ENCODE data around the gene TOMM70.
A peak's percentile ranks its signal among the peaks of the same experiment; 100 is the strongest.
"Not testable (repeated sequence)": the region's sequence is repeated elsewhere in the genome, so short reads cannot be mapped to it uniquely, and the experiment has no call there.

The TOMM70 gene

GRCh38 chr3:100351770-100352169 is 49.1 kb downstream of the TOMM70 start:
- H3K27me3 ChIP-seq (ENCODE audit: control insufficient read depth in 2 of 2, insufficient read depth in 2 of 2, low read length in 2 of 2); H3K4me1 ChIP-seq (ENCODE audit: control insufficient read depth in 2 of 2, insufficient read depth in 2 of 2, low read length in 2 of 2); H3K4me3 ChIP-seq (ENCODE audit: low read length in 2 of 2); H3K9ac ChIP-seq (ENCODE audit: low read depth in 1 of 2, low read length in 2 of 2); H3K27ac ChIP-seq (ENCODE audit: low read depth in 2 of 2, low read length in 2 of 2); H3K9me3 ChIP-seq (ENCODE audit: control insufficient read depth in 2 of 2, low read length in 2 of 2): not testable (repeated sequence)
- H3K36me3 ChIP-seq (ENCODE audit: control insufficient read depth in 2 of 2, insufficient read depth in 2 of 2, low read length in 2 of 2), result peaks cover 41 to 50% of the 10 kb centered on the region in 2 donors

- Histone ChIP-seq H3K36me3 (ENCODE audit: control insufficient read depth in 2 of 2, insufficient read depth in 2 of 2, low read length in 2 of 2) (peaks cover 45 to 51% of the 10 kb centered on the region in 2 donors), H3K27me3 (ENCODE audit: control insufficient read depth in 2 of 2, insufficient read depth in 2 of 2, low read length in 2 of 2) (no peaks in the 10 kb centered on the region), H3K9ac (ENCODE audit: low read depth in 1 of 2, low read length in 2 of 2) (no peak overlapping the region), H3K27ac (ENCODE audit: low read depth in 2 of 2, low read length in 2 of 2) (no peak overlapping the region), H3K4me1 (ENCODE audit: control insufficient read depth in 2 of 2, insufficient read depth in 2 of 2, low read length in 2 of 2) (no peaks in the 10 kb centered on the region), H3K9me3 (ENCODE audit: control insufficient read depth in 2 of 2, low read length in 2 of 2) (no peaks in the 10 kb centered on the region), H3K4me3 (ENCODE audit: low read length in 2 of 2) (no peak overlapping the region)
Measured at GRCh38 chr3:100348727-100349126, 52.2 kb downstream of the TOMM70 start.

- no peak overlapping the region for H3K9ac ChIP-seq (ENCODE audit: low read depth in 1 of 2, low read length in 2 of 2)
- H3K9me3 ChIP-seq (ENCODE audit: control insufficient read depth in 2 of 2, low read length in 2 of 2), result no peaks in the 10 kb centered on the region
- H3K27me3 ChIP-seq (ENCODE audit: control insufficient read depth in 2 of 2, insufficient read depth in 2 of 2, low read length in 2 of 2), result no peaks in the 10 kb centered on the region
- no peak overlapping the region for H3K4me3 ChIP-seq (ENCODE audit: low read length in 2 of 2)
- H3K4me1 ChIP-seq (ENCODE audit: control insufficient read depth in 2 of 2, insufficient read depth in 2 of 2, low read length in 2 of 2), result peaks cover under 1 to 1% of the 10 kb centered on the region in 2 donors
- H3K27ac ChIP-seq (ENCODE audit: low read depth in 2 of 2, low read length in 2 of 2), result no peak overlapping the region
- peaks cover 19 to 27% of the 10 kb centered on the region in 2 donors for H3K36me3 ChIP-seq (ENCODE audit: control insufficient read depth in 2 of 2, insufficient read depth in 2 of 2, low read length in 2 of 2)
Measured at GRCh38 chr3:100340527-100340926, 60.4 kb downstream of the TOMM70 start.

GRCh38 chr3:100339786-100340185 is 61.1 kb downstream of the TOMM70 start:
- Histone ChIP-seq H3K9ac (ENCODE audit: low read depth in 1 of 2, low read length in 2 of 2) (no peak overlapping the region), H3K27ac (ENCODE audit: low read depth in 2 of 2, low read length in 2 of 2) (no peak overlapping the region), H3K4me1 (ENCODE audit: control insufficient read depth in 2 of 2, insufficient read depth in 2 of 2, low read length in 2 of 2) (peaks cover 4% of the 10 kb centered on the region in 2 donors), H3K27me3 (ENCODE audit: control insufficient read depth in 2 of 2, insufficient read depth in 2 of 2, low read length in 2 of 2) (no peaks in the 10 kb centered on the region), H3K9me3 (ENCODE audit: control insufficient read depth in 2 of 2, low read length in 2 of 2) (no peaks in the 10 kb centered on the region), H3K4me3 (ENCODE audit: low read length in 2 of 2) (no peak overlapping the region), H3K36me3 (ENCODE audit: control insufficient read depth in 2 of 2, insufficient read depth in 2 of 2, low read length in 2 of 2) (peaks cover 19 to 22% of the 10 kb centered on the region in 2 donors)

- peaks cover 16 to 22% of the 10 kb centered on the region in 2 donors for H3K36me3 ChIP-seq (ENCODE audit: control insufficient read depth in 2 of 2, insufficient read depth in 2 of 2, low read length in 2 of 2)
- H3K27ac ChIP-seq (ENCODE audit: low read depth in 2 of 2, low read length in 2 of 2), result no peak overlapping the region
- H3K4me3 ChIP-seq (ENCODE audit: low read length in 2 of 2), result no peak overlapping the region
- no peaks in the 10 kb centered on the region for H3K27me3 ChIP-seq (ENCODE audit: control insufficient read depth in 2 of 2, insufficient read depth in 2 of 2, low read length in 2 of 2)
- H3K4me1 ChIP-seq (ENCODE audit: control insufficient read depth in 2 of 2, insufficient read depth in 2 of 2, low read length in 2 of 2), result peaks cover 7 to 9% of the 10 kb centered on the region in 2 donors
- no peaks in the 10 kb centered on the region for H3K9me3 ChIP-seq (ENCODE audit: control insufficient read depth in 2 of 2, low read length in 2 of 2)
- no peak overlapping the region for H3K9ac ChIP-seq (ENCODE audit: low read depth in 1 of 2, low read length in 2 of 2)
Measured at GRCh38 chr3:100338911-100339310, 62.0 kb downstream of the TOMM70 start.

GRCh38 chr3:100336229-100336628 is 64.7 kb downstream of the TOMM70 start:
- not testable (repeated sequence) for H3K9me3 ChIP-seq (ENCODE audit: control insufficient read depth in 2 of 2, low read length in 2 of 2); H3K27me3 ChIP-seq (ENCODE audit: control insufficient read depth in 2 of 2, insufficient read depth in 2 of 2, low read length in 2 of 2); H3K27ac ChIP-seq (ENCODE audit: low read depth in 2 of 2, low read length in 2 of 2); H3K4me3 ChIP-seq (ENCODE audit: low read length in 2 of 2); H3K9ac ChIP-seq (ENCODE audit: low read depth in 1 of 2, low read length in 2 of 2); H3K4me1 ChIP-seq (ENCODE audit: control insufficient read depth in 2 of 2, insufficient read depth in 2 of 2, low read length in 2 of 2)
- peaks cover 4 to 15% of the 10 kb centered on the region in 2 donors for H3K36me3 ChIP-seq (ENCODE audit: control insufficient read depth in 2 of 2, insufficient read depth in 2 of 2, low read length in 2 of 2)

- peaks cover 7 to 9% of the 10 kb centered on the region in 2 donors for H3K4me1 ChIP-seq (ENCODE audit: control insufficient read depth in 2 of 2, insufficient read depth in 2 of 2, low read length in 2 of 2)
- H3K36me3 ChIP-seq (ENCODE audit: control insufficient read depth in 2 of 2, insufficient read depth in 2 of 2, low read length in 2 of 2), result peaks cover 4 to 12% of the 10 kb centered on the region in 2 donors
- H3K9ac ChIP-seq (ENCODE audit: low read depth in 1 of 2, low read length in 2 of 2), result peak overlapping the region; percentile 74 to 80
- no peaks in the 10 kb centered on the region for H3K9me3 ChIP-seq (ENCODE audit: control insufficient read depth in 2 of 2, low read length in 2 of 2)
- H3K27me3 ChIP-seq (ENCODE audit: control insufficient read depth in 2 of 2, insufficient read depth in 2 of 2, low read length in 2 of 2), result no peaks in the 10 kb centered on the region
- H3K27ac ChIP-seq (ENCODE audit: low read depth in 2 of 2, low read length in 2 of 2), result no peak overlapping the region
- peak overlapping the region; percentile 78 to 86 for H3K4me3 ChIP-seq (ENCODE audit: low read length in 2 of 2)
Measured at GRCh38 chr3:100335434-100335833, 65.5 kb downstream of the TOMM70 start.

- Histone ChIP-seq H3K36me3 (ENCODE audit: control insufficient read depth in 2 of 2, insufficient read depth in 2 of 2, low read length in 2 of 2) (peaks cover under 1 to 8% of the 10 kb centered on the region in 2 donors), H3K27me3 (ENCODE audit: control insufficient read depth in 2 of 2, insufficient read depth in 2 of 2, low read length in 2 of 2) (no peaks in the 10 kb centered on the region), H3K9me3 (ENCODE audit: control insufficient read depth in 2 of 2, low read length in 2 of 2) (no peaks in the 10 kb centered on the region), H3K4me1 (ENCODE audit: control insufficient read depth in 2 of 2, insufficient read depth in 2 of 2, low read length in 2 of 2) (peaks cover 7 to 9% of the 10 kb centered on the region in 2 donors), H3K27ac (ENCODE audit: low read depth in 2 of 2, low read length in 2 of 2) (peak within 1 kb of the TSS; percentile 46 to 62), H3K9ac (ENCODE audit: low read depth in 1 of 2, low read length in 2 of 2) (peak within 1 kb of the TSS; percentile 74 to 80), H3K4me3 (ENCODE audit: low read length in 2 of 2) (peak within 1 kb of the TSS; percentile 78 to 86)
Measured at GRCh38 chr3:100334488-100335351, 66.2 kb downstream of the TOMM70 start, which contains the start of gene NIT2. Gene NIT2, plus strand, starts transcription at chr3:100334757. Its CDS starts 35 bp downstream, at chr3:100334792.

GRCh38 chr3:100333970-100334487 is 66.9 kb downstream of the TOMM70 start:
- peak overlapping the region; percentile 78 to 86 for H3K4me3 ChIP-seq (ENCODE audit: low read length in 2 of 2)
- H3K27ac ChIP-seq (ENCODE audit: low read depth in 2 of 2, low read length in 2 of 2), result peak overlapping the region; percentile 46 to 62
- peak overlapping the region; percentile 53 to 80 for H3K9ac ChIP-seq (ENCODE audit: low read depth in 1 of 2, low read length in 2 of 2)
- peaks cover 0 to 5% of the 10 kb centered on the region in 2 donors for H3K36me3 ChIP-seq (ENCODE audit: control insufficient read depth in 2 of 2, insufficient read depth in 2 of 2, low read length in 2 of 2)
- H3K9me3 ChIP-seq (ENCODE audit: control insufficient read depth in 2 of 2, low read length in 2 of 2), result no peaks in the 10 kb centered on the region
- peaks cover 7 to 9% of the 10 kb centered on the region in 2 donors for H3K4me1 ChIP-seq (ENCODE audit: control insufficient read depth in 2 of 2, insufficient read depth in 2 of 2, low read length in 2 of 2)
- no peaks in the 10 kb centered on the region for H3K27me3 ChIP-seq (ENCODE audit: control insufficient read depth in 2 of 2, insufficient read depth in 2 of 2, low read length in 2 of 2)

- Histone ChIP-seq H3K27me3 (ENCODE audit: control insufficient read depth in 2 of 2, insufficient read depth in 2 of 2, low read length in 2 of 2) (no peaks in the 10 kb centered on the region), H3K9me3 (ENCODE audit: control insufficient read depth in 2 of 2, low read length in 2 of 2) (no peaks in the 10 kb centered on the region), H3K9ac (ENCODE audit: low read depth in 1 of 2, low read length in 2 of 2) (no peak overlapping the region), H3K4me3 (ENCODE audit: low read length in 2 of 2) (no peak overlapping the region), H3K36me3 (ENCODE audit: control insufficient read depth in 2 of 2, insufficient read depth in 2 of 2, low read length in 2 of 2) (no peaks in the 10 kb centered on the region), H3K27ac (ENCODE audit: low read depth in 2 of 2, low read length in 2 of 2) (no peak overlapping the region), H3K4me1 (ENCODE audit: control insufficient read depth in 2 of 2, insufficient read depth in 2 of 2, low read length in 2 of 2) (peaks cover 7 to 9% of the 10 kb centered on the region in 2 donors)
Measured at GRCh38 chr3:100333051-100333450, 67.8 kb downstream of the TOMM70 start.

Measured in mucosa of rectum (tissue), 2 donors.